ENCODE results near the gene FAM149A.

Gene FAM149A

GRCh38 chr4:186161138-186161537 is 56.6 kb downstream of the FAM149A start:
- peak; percentile 26 for DNase-seq

GRCh38 chr4:186166852-186167512 is 62.5 kb downstream of the FAM149A start:
- no peak for DNase-seq

- DNase-seq = no peak
These were observed 63.1 kb downstream of the FAM149A start for GRCh38 chr4:186167605-186168004.

- DNase-seq = no peak
These were observed 64.2 kb downstream of the FAM149A start for GRCh38 chr4:186168750-186169149.

GRCh38 chr4:186169333-186169944 is 64.9 kb downstream of the FAM149A start:
- DNase-seq = no peak

GRCh38 chr4:186169945-186170802 is 65.7 kb downstream of the FAM149A start:
- DNase-seq = no peak

- no peak for DNase-seq
These were observed 66.5 kb downstream of the FAM149A start for GRCh38 chr4:186170966-186171365.

GRCh38 chr4:186172546-186172945 is 68.0 kb downstream of the FAM149A start:
- no peak for DNase-seq

- DNase-seq = no peak
These were observed 83.6 kb downstream of the FAM149A start for GRCh38 chr4:186188107-186188506.

GRCh38 chr4:186189656-186190055 is 85.2 kb downstream of the FAM149A start:
- no peak for DNase-seq

- DNase-seq = peak; percentile 48
These were observed 86.2 kb downstream of the FAM149A start for GRCh38 chr4:186190581-186191199.

GRCh38 chr4:186191200-186192065 is 86.9 kb downstream of the FAM149A start, which contains the start of gene CYP4V2:
Gene CYP4V2, plus strand, starts transcription at chr4:186191567. Its CDS starts 257 bp downstream, at chr4:186191824.
- peak; percentile 94 for DNase-seq

- DNase-seq = peak; percentile 39
These were observed 87.6 kb downstream of the FAM149A start for GRCh38 chr4:186192066-186192612.

- DNase-seq = no peak
These were observed 89.3 kb downstream of the FAM149A start for GRCh38 chr4:186193851-186194250.

GRCh38 chr4:186196063-186196462 is 91.6 kb downstream of the FAM149A start:
- DNase-seq = no peak

GRCh38 chr4:186200516-186200915 is 96.0 kb downstream of the FAM149A start:
- DNase-seq = no peak

- DNase-seq = no peak
These were observed 96.5 kb downstream of the FAM149A start for GRCh38 chr4:186201010-186201409.

- DNase-seq = peak; percentile 70
These were observed 97.2 kb downstream of the FAM149A start for GRCh38 chr4:186201535-186202230.

- no peak for DNase-seq
These were observed 98.1 kb downstream of the FAM149A start for GRCh38 chr4:186202490-186203140.

- DNase-seq = peak; percentile 11
These were observed 98.9 kb downstream of the FAM149A start for GRCh38 chr4:186203406-186203805.

- DNase-seq = peak; percentile 71
These were observed 99.6 kb downstream of the FAM149A start for GRCh38 chr4:186204103-186204559.

Data from activated CD4-positive, alpha-beta T cell treated with anti-CD3 and anti-CD28 coated beads, Interleukin-2, Interleukin-6, amounts not matched to agents 100 ng/mL and 50 ng/mL, durations not matched to agents 16 hours and 8 hours (primary cell).